Trophoblast cell (in vitro differentiated cells and primary cell): ENCODE results near the gene CREB5.

Source experiments
- DNase-seq, 2 donors: peaks; one replicate each; pipeline ENCODE4 v3.0.0-alpha.2; 2016
- H2AFZ ChIP-seq: 2 replicates; pipeline ENCODE4 v1.6.1; 2013; ENCODE audit warnings: low read length, moderate library complexity, mild to moderate bottlenecking; ENCODE audit not compliant: insufficient read depth, poor library complexity
- H2AK5ac ChIP-seq: 2 replicates; pipeline ENCODE4 v1.6.1; 2013; ENCODE audit warnings: mild to moderate bottlenecking, low read length
- H2BK120ac ChIP-seq: 2 replicates; pipeline ENCODE4 v1.6.1; 2013; ENCODE audit warnings: low read length, mild to moderate bottlenecking, moderate library complexity; ENCODE audit not compliant: insufficient read depth, poor library complexity
- H2BK12ac ChIP-seq: 2 replicates; pipeline ENCODE4 v1.6.1; 2013; ENCODE audit warnings: mild to moderate bottlenecking, low read length, moderate library complexity
- H2BK5ac ChIP-seq: 2 replicates; pipeline ENCODE4 v1.6.1; 2013; ENCODE audit warnings: low read length, low read depth, moderate library complexity, mild to moderate bottlenecking; ENCODE audit not compliant: poor library complexity
- H3K14ac ChIP-seq: 2 replicates; pipeline ENCODE4 v1.6.1; 2013; ENCODE audit warnings: mild to moderate bottlenecking, low read length
- H3K18ac ChIP-seq: 2 replicates; pipeline ENCODE4 v1.6.1; 2013; ENCODE audit warnings: mild to moderate bottlenecking, low read length
- H3K23ac ChIP-seq: 2 replicates; pipeline ENCODE4 v1.6.1; 2013; ENCODE audit warnings: low read length
- H3K27ac ChIP-seq: 2 replicates; pipeline ENCODE4 v1.5.1; 2013; ENCODE audit warnings: low read depth, mild to moderate bottlenecking, inconsistent platforms, low read length, moderate library complexity
- H3K27me3 ChIP-seq: 2 replicates; pipeline ENCODE4 v1.6.1; 2013; ENCODE audit warnings: inconsistent platforms, mild to moderate bottlenecking, low read length, moderate library complexity; ENCODE audit not compliant: insufficient read depth
- H3K36me3 ChIP-seq, 2 experiments: 1 replicate in 1 of 2; 2 replicates in 1 of 2; pipeline ENCODE4 v1.6.1; 2013; ENCODE audit warnings: low read length in 2 of 2, mild to moderate bottlenecking in 2 of 2, moderate library complexity in 1 of 2; ENCODE audit not compliant: insufficient read depth in 2 of 2, control insufficient read depth in 1 of 2
- H3K4ac ChIP-seq: 2 replicates; pipeline ENCODE4 v1.6.1; 2013; ENCODE audit warnings: low read depth, mild to moderate bottlenecking, low read length, moderate library complexity
- H3K4me1 ChIP-seq, 2 experiments: 1 replicate in 1 of 2; 2 replicates in 1 of 2; pipeline ENCODE4 v1.6.1; 2013; ENCODE audit warnings: low read length in 2 of 2, mild to moderate bottlenecking in 2 of 2, moderate library complexity in 1 of 2; ENCODE audit not compliant: insufficient read depth in 2 of 2, control insufficient read depth in 1 of 2
- H3K4me2 ChIP-seq: 2 replicates; pipeline ENCODE4 v1.6.1; 2013; ENCODE audit warnings: inconsistent platforms, mild to moderate bottlenecking, low read length, moderate library complexity
- H3K4me3 ChIP-seq: 2 replicates; pipeline ENCODE4 v1.5.1; 2013; ENCODE audit warnings: mild to moderate bottlenecking, low read depth, low read length, inconsistent platforms
- H3K79me1 ChIP-seq: one replicate; pipeline ENCODE4 v1.6.1; 2013; ENCODE audit warnings: low read length
- H3K79me2 ChIP-seq: 2 replicates; pipeline ENCODE4 v1.6.1; 2013; ENCODE audit warnings: low read length, mild to moderate bottlenecking; ENCODE audit not compliant: control insufficient read depth, insufficient read depth, poor library complexity
- H3K9ac ChIP-seq: 2 replicates; pipeline ENCODE4 v1.6.1; 2013; ENCODE audit warnings: mild to moderate bottlenecking, low read length
- H3K9me3 ChIP-seq: 2 replicates; pipeline ENCODE4 v1.6.1; 2013; ENCODE audit warnings: low read depth, mild to moderate bottlenecking, control low read depth, inconsistent platforms, low read length; ENCODE audit not compliant: insufficient read depth
- H4K12ac ChIP-seq: 2 replicates; pipeline ENCODE4 v1.6.1; 2013; ENCODE audit warnings: low read depth, mild to moderate bottlenecking, low read length, moderate library complexity
- H4K8ac ChIP-seq: 2 replicates; pipeline ENCODE4 v1.6.1; 2013; ENCODE audit warnings: low read depth, mild to moderate bottlenecking, low read length, moderate library complexity
- H4K91ac ChIP-seq: one replicate; pipeline ENCODE4 v1.6.1; 2013; ENCODE audit warnings: low read depth, mild to moderate bottlenecking, low read length, moderate library complexity
- WGBS: extraction: QIAGEN DNeasy Blood & Tissue Kit; methylation state at CpG from one replicate; pipeline ENCODE4 v1.1.7; 2013; ENCODE audit warnings: missing lambda C conversion rate; ENCODE audit not compliant: insufficient read length, insufficient coverage; ENCODE audit errors: extremely low coverage; 5-methylcytosine and 5-hydroxymethylcytosine counted together

CREB5 gene

DNA sequence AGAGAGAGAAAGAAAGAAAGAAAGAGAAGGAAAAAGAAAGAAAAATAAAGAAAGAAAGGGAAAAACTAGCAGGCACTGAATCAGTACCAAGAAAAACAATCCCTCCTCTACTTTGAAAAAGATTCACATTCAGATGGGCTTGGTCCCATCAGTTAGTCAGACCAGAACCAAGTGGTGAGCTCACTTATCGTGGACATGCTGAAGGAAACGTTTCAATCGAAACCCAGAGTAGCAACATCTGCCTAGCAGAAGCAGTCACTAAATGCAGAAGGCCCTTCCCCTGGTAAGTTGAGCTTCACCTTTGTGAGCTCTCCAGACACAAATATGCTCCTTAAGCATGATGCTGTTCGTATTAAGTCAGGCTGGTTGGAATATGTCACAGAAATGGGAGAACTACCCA is 378.1 kb downstream of the CREB5 start:
- Histone ChIP-seq H3K4me3 (no peak overlapping the region), H3K9me3 (no peaks in the 10 kb centered on the region), H3K23ac (no peak overlapping the region), H2BK5ac (no peak overlapping the region), H3K18ac (no peak overlapping the region), H2BK12ac (no peak overlapping the region), H3K79me1 (no peaks in the 10 kb centered on the region), H3K79me2 (no peaks in the 10 kb centered on the region), H4K91ac (no peak overlapping the region), H3K14ac (no peak overlapping the region), H2AK5ac (no peak overlapping the region), H3K4me2 (no peak overlapping the region), H2BK120ac (no peak overlapping the region), H4K12ac (no peak overlapping the region), H3K9ac (no peak overlapping the region), H4K8ac (no peak overlapping the region), H3K4ac (no peak overlapping the region), H3K27me3 (no peaks in the 10 kb centered on the region), H3K36me3 (no peaks in the 10 kb centered on the region), H2AFZ (no peak overlapping the region), H3K4me1 (peaks cover 2% of the 10 kb centered on the region in 2 experiments), H3K27ac (no peak overlapping the region)
- DNase-seq: no peak
- WGBS: no CpG with 5 or more reads among the region's 4 CpGs

DNA sequence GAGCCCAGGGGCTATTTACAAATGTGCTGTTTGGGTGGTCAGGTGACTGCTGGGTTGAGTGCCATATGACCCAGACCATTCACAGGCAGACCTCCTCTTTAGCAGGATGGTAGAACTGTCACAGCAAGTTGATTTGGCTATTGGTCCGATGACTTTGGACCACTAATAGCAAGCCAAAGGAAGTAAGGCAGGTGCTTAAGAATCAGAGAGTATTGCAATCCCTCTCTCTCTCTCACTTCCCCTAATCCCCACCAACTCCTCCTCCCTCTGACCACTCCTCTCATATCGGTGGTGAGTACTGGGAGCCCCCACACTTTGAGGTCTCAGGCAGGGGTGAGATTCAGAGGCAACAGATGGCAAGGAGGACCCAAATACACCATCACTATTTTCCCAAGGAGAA is 380.5 kb downstream of the CREB5 start:
- Histone ChIP-seq H2AFZ (no peak overlapping the region), H3K14ac (no peak overlapping the region), H3K79me1 (no peaks in the 10 kb centered on the region), H3K23ac (no peak overlapping the region), H4K12ac (no peak overlapping the region), H3K4me2 (no peak overlapping the region), H3K27ac (no peak overlapping the region), H3K9ac (no peak overlapping the region), H3K27me3 (no peaks in the 10 kb centered on the region), H3K4me3 (no peak overlapping the region), H3K4ac (no peak overlapping the region), H2BK5ac (no peak overlapping the region), H3K4me1 (peaks cover 2% of the 10 kb centered on the region in 2 experiments), H4K8ac (no peak overlapping the region), H3K18ac (no peak overlapping the region), H2BK12ac (peak overlapping the region; percentile 27), H4K91ac (no peak overlapping the region), H3K79me2 (no peaks in the 10 kb centered on the region), H3K9me3 (no peaks in the 10 kb centered on the region), H2AK5ac (no peak overlapping the region), H2BK120ac (no peak overlapping the region), H3K36me3 (no peaks in the 10 kb centered on the region)
- no peak for DNase-seq
- no CpG with 5 or more reads among the region's 2 CpGs for WGBS

DNA sequence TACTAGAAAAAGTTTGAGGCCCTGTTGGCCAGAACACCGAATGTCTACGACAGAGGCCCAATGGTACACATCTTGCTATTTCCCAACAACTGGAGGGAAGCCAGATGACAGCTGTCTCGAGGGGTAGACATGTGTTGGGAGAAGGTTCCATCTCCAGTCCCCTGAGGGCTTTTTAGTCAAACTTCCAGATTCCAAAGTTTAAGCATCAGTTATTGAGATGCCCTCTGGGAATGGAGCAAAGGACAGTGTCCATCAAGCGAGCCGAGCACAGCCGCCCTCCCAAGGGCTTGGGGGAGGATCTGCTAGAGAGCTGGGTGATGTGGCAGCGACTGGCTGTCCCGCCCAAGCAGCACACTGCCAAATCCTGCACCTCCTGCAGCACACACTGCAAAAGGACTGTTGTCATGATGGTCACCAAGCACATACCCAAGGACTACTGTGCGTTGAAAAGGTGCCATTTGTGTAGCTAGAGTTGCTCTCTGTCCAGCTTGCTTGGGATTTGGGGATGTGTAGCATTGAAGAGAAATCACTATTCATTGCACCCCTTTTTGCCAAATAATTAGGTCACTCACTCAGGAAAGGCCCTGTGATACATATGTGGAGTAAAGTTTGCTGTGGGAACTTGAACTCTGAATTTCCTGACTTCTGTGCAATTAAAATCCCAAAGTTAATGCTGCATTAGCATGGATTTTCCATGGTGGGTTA is 381.2 kb downstream of the CREB5 start:
- Histone ChIP-seq H3K9me3 (no peaks in the 10 kb centered on the region), H3K27ac (no peak overlapping the region), H3K79me1 (no peaks in the 10 kb centered on the region), H3K4me3 (no peak overlapping the region), H4K8ac (no peak overlapping the region), H2BK120ac (no peak overlapping the region), H4K91ac (no peak overlapping the region), H3K18ac (no peak overlapping the region), H3K9ac (no peak overlapping the region), H2AK5ac (no peak overlapping the region), H3K23ac (no peak overlapping the region), H2AFZ (no peak overlapping the region), H3K36me3 (no peaks in the 10 kb centered on the region), H2BK5ac (no peak overlapping the region), H3K14ac (no peak overlapping the region), H3K27me3 (no peaks in the 10 kb centered on the region), H3K4ac (no peak overlapping the region), H2BK12ac (no peak overlapping the region), H3K4me2 (no peak overlapping the region), H3K79me2 (no peaks in the 10 kb centered on the region), H4K12ac (no peak overlapping the region), H3K4me1 (peaks cover 2% of the 10 kb centered on the region in 2 experiments)
- WGBS: no CpG with 5 or more reads among the region's 9 CpGs
- peak; percentile 62 to 85 for DNase-seq

DNA sequence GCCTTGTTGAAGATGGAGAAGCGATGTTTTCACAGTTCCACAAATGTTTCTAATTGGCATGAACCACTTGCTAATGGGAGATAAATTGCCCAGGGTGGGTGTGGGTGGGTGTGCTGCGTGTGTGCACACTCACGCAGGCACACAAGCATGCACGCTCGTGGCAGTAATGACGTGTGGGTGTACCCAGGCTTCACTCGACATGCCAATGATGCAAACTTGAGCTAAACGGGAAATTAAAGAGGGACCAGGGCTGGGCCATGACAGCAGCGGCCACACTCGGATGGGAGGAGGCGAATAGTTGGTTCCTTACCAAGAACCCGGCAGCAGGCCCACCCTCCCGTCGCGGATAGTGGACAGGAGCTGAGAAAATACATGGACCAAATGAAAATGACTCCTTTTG is 386.0 kb downstream of the CREB5 start:
- Histone ChIP-seq H2AFZ (no peak overlapping the region), H4K91ac (no peak overlapping the region), H3K4me3 (no peak overlapping the region), H3K14ac (no peak overlapping the region), H3K9ac (no peak overlapping the region), H3K27me3 (no peaks in the 10 kb centered on the region), H3K79me1 (no peaks in the 10 kb centered on the region), H3K4me1 (peaks cover 2% of the 10 kb centered on the region in 2 experiments), H2AK5ac (no peak overlapping the region), H3K27ac (no peak overlapping the region), H2BK12ac (no peak overlapping the region), H4K12ac (no peak overlapping the region), H3K23ac (no peak overlapping the region), H3K4ac (no peak overlapping the region), H3K9me3 (no peaks in the 10 kb centered on the region), H4K8ac (no peak overlapping the region), H3K4me2 (no peak overlapping the region), H2BK5ac (no peak overlapping the region), H2BK120ac (no peak overlapping the region), H3K36me3 (no peaks in the 10 kb centered on the region), H3K79me2 (no peaks in the 10 kb centered on the region), H3K18ac (no peak overlapping the region)
- no CpG with 5 or more reads among the region's 15 CpGs for WGBS
- DNase-seq: no peak
